Esophagus squamous epithelium (tissue), 4 donors: Measurements from ENCODE around the gene TMEM9.

ENCODE experiments used
- POLR2A ChIP-seq, 4 donors: fragments of 450-650 bp; IDR thresholded peaks; one replicate each; pipeline ENCODE4 v1.6.1; 2017; ENCODE audit warnings: antibody characterized with exemption in 4 of 4, mild to moderate bottlenecking in 4 of 4, moderate library complexity in 3 of 4
- TF ChIP-seq, protein P1 (sequence below), 6 experiments: fragments of 450-650 bp in 4 of 6; fragments of 200-600 bp in 2 of 6; sonication (generic) in 2 of 6; IDR thresholded peaks; one replicate each; pipeline ENCODE4 v1.5.1; 2016 to 2019; ENCODE audit warnings: antibody characterized with exemption in 6 of 6, mild to moderate bottlenecking in 4 of 6, moderate library complexity in 4 of 6

DNA sequence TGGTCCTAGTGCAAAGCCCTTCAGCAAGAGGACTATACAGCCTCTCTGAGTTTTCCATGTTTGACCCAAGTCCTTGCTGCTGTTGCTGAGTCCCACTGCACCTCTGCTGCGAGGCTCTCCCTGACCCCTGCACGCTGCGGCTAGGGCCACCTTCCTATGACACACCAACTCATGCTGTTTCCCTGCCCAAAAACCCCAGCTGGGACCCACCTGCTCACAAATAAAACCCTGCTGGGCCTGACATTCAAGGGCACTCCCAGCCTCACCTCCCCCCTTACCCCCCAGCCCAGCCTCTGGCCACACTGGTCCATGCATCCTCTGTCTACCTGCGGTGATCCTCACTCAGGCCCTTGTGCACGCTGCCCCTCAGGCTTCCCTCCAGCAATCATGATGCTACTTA lies 15.0 kb downstream of the TMEM9 start:
- TF ChIP-seq POLR2A (IDR thresholded peaks at IDR 0.05), result no peak
- TF ChIP-seq, protein P1, sequence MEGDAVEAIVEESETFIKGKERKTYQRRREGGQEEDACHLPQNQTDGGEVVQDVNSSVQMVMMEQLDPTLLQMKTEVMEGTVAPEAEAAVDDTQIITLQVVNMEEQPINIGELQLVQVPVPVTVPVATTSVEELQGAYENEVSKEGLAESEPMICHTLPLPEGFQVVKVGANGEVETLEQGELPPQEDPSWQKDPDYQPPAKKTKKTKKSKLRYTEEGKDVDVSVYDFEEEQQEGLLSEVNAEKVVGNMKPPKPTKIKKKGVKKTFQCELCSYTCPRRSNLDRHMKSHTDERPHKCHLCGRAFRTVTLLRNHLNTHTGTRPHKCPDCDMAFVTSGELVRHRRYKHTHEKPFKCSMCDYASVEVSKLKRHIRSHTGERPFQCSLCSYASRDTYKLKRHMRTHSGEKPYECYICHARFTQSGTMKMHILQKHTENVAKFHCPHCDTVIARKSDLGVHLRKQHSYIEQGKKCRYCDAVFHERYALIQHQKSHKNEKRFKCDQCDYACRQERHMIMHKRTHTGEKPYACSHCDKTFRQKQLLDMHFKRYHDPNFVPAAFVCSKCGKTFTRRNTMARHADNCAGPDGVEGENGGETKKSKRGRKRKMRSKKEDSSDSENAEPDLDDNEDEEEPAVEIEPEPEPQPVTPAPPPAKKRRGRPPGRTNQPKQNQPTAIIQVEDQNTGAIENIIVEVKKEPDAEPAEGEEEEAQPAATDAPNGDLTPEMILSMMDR (IDR thresholded peaks at IDR 0.05), result no peak
